Neural cell (in vitro differentiated cells): ENCODE measurements around the gene STX18. TPM values are rescaled to one million over a fixed set of nuclear protein-coding genes. Genes with fewer than 3 reads are reported as not detected.

ENCODE experiments used
- H2AFZ ChIP-seq: fragments of 200-600, 300-800 bp; sonication (generic), shearing (Covaris generic); 2 replicates; pipeline ENCODE4 v1.6.0; 2014; ENCODE audit warnings: low read depth, mild to moderate bottlenecking, antibody characterized with exemption, low read length, moderate library complexity
- H3F3A ChIP-seq: fragments of 200-600 bp; shearing (Covaris generic); 2 replicates; pipeline ENCODE4 v1.6.1; 2016; ENCODE audit warnings: mild to moderate bottlenecking, moderate library complexity, mixed read lengths, antibody characterized with exemption, low read length; ENCODE audit not compliant: insufficient read depth, poor library complexity, severe bottlenecking
- H3K27ac ChIP-seq: fragments of 200-600, 300-800 bp; sonication (generic), shearing (Covaris generic); 2 replicates; pipeline ENCODE4 v1.5.1; 2014; ENCODE audit warnings: mild to moderate bottlenecking, low read length, moderate library complexity
- H3K27me3 ChIP-seq: fragments of 300-800, 200-600 bp; sonication (generic), shearing (Covaris generic); 2 replicates; pipeline ENCODE4 v1.6.0; 2014; ENCODE audit warnings: mild to moderate bottlenecking, low read depth, low read length, moderate library complexity; ENCODE audit not compliant: insufficient read depth
- H3K36me3 ChIP-seq: fragments of 300-800, 200-600 bp; sonication (generic), shearing (Covaris generic); 2 replicates; pipeline ENCODE4 v1.5.1; 2014; ENCODE audit warnings: mild to moderate bottlenecking, antibody characterized with exemption, low read length, moderate library complexity; ENCODE audit not compliant: insufficient read depth
- H3K4me2 ChIP-seq: fragments of 300-800, 200-600 bp; sonication (generic), shearing (Covaris generic); 2 replicates; pipeline ENCODE4 v1.6.0; 2014; ENCODE audit warnings: mild to moderate bottlenecking, low read length
- H3K4me3 ChIP-seq: fragments of 300-800, 200-600 bp; sonication (generic), shearing (Covaris generic); 2 replicates; pipeline ENCODE4 v1.5.1; 2014; ENCODE audit warnings: mild to moderate bottlenecking, low read length, moderate library complexity
- H3K79me2 ChIP-seq: fragments of 200-600 bp; shearing (Covaris generic); replicated peaks from 2 replicates; pipeline ENCODE4 v1.6.0; 2014; ENCODE audit warnings: mild to moderate bottlenecking, low read length, moderate library complexity; ENCODE audit not compliant: insufficient read depth
- H3K9ac ChIP-seq: fragments of 300-800, 200-600 bp; sonication (generic), shearing (Covaris generic); 2 replicates; pipeline ENCODE4 v1.6.1; 2016; ENCODE audit warnings: mild to moderate bottlenecking, low read length, mixed read lengths
- H3K9me2 ChIP-seq: fragments of 200-600 bp; shearing (Covaris generic); 2 replicates; pipeline ENCODE4 v1.6.1; 2016; ENCODE audit warnings: mild to moderate bottlenecking, low read length, mixed read lengths; ENCODE audit not compliant: insufficient read depth
- H3K9me3 ChIP-seq: fragments of 200-600, 300-800 bp; sonication (generic), shearing (Covaris generic); 2 replicates; pipeline ENCODE4 v1.6.1; 2016; ENCODE audit warnings: mild to moderate bottlenecking, mixed run types, low read length, moderate library complexity, mixed read lengths
- H4K20me1 ChIP-seq: fragments of 200-600 bp; shearing (Covaris generic); 2 replicates; pipeline ENCODE4 v1.6.1; 2016; ENCODE audit warnings: mild to moderate bottlenecking, mixed run types; ENCODE audit not compliant: insufficient read depth
- CTCF ChIP-seq: fragments of 450-650 bp; IDR thresholded peaks from 2 replicates; pipeline ENCODE4 v1.5.1; 2014; ENCODE audit warnings: antibody characterized with exemption, mild to moderate bottlenecking, moderate library complexity; ENCODE audit not compliant: poor library complexity, severe bottlenecking
- EP300 ChIP-seq: fragments of 450-650 bp; conservative IDR thresholded peaks from 2 replicates; pipeline ENCODE4 v1.6.1; 2014; ENCODE audit warnings: antibody characterized with exemption, mild to moderate bottlenecking, moderate library complexity; ENCODE audit not compliant: poor library complexity, severe bottlenecking
- EZH2 ChIP-seq: fragments of 200-600, 300-800 bp; shearing (Covaris generic), sonication (generic); IDR thresholded peaks from 2 replicates; pipeline ENCODE4 v1.6.1; 2014; ENCODE audit warnings: antibody characterized with exemption, low read length, borderline replicate concordance, mild to moderate bottlenecking; ENCODE audit not compliant: insufficient read depth, poor library complexity, severe bottlenecking
- MXI1 ChIP-seq: fragments of 450-650 bp; conservative IDR thresholded peaks from 2 replicates; pipeline ENCODE4 v1.6.1; 2014; ENCODE audit warnings: antibody characterized with exemption, mild to moderate bottlenecking; ENCODE audit not compliant: poor library complexity, severe bottlenecking
- POLR2AphosphoS5 ChIP-seq: IDR thresholded peaks from 2 replicates; pipeline ENCODE4 v1.6.1; 2012
- RAD21 ChIP-seq: fragments of 450-650 bp; conservative IDR thresholded peaks from 2 replicates; pipeline ENCODE4 v1.6.1; 2014; ENCODE audit warnings: antibody characterized with exemption, mild to moderate bottlenecking, moderate library complexity
- REST ChIP-seq: IDR thresholded peaks from 2 replicates; pipeline ENCODE4 v1.6.1; 2012; ENCODE audit warnings: borderline replicate concordance
- SMC3 ChIP-seq: fragments of 450-650 bp; conservative IDR thresholded peaks from 2 replicates; pipeline ENCODE4 v1.6.1; 2014; ENCODE audit warnings: antibody characterized with exemption, mild to moderate bottlenecking, moderate library complexity; ENCODE audit not compliant: poor library complexity
- TAF1 ChIP-seq: IDR thresholded peaks from 2 replicates; pipeline ENCODE4 v1.6.1; 2012; ENCODE audit warnings: low read depth
- polyA plus RNA-seq: library from polyadenylated mRNA; depleted of rRNA; stranded (reverse); fragments of >200 nt; gene quantifications from 2 replicates; pipeline ENCODE4 v1.2.3, GENCODE V29; 2014

Gene STX18
- polyA plus RNA-seq, 1 donor from 2014 or later, result 64.5 TPM

GRCh38 chr4:4390515-4391240, 151.2 kb downstream of the STX18 start:
- H3F3A ChIP-seq, result peaks cover 13% of the 10 kb centered on the region
- TF ChIP-seq SMC3, result no peak
- no peak for TF ChIP-seq CTCF
- no peak for TF ChIP-seq POLR2AphosphoS5
- TF ChIP-seq TAF1, result no peak
- no peak for TF ChIP-seq MXI1
- TF ChIP-seq REST, result no peak
- TF ChIP-seq RAD21, result no peak
- no peak for TF ChIP-seq EZH2
- TF ChIP-seq EP300, result no peak
- no peak overlapping the region for H3K9ac ChIP-seq
- H3K36me3 ChIP-seq, result peaks cover 34% of the 10 kb centered on the region
- no peak overlapping the region for H3K27ac ChIP-seq
- H4K20me1 ChIP-seq, result peaks cover 16% of the 10 kb centered on the region
- H3K4me3 ChIP-seq, result peak overlapping the region; percentile 97
- no peak overlapping the region for H2AFZ ChIP-seq
- no peaks in the 10 kb centered on the region for H3K9me2 ChIP-seq
- H3K27me3 ChIP-seq, result no peaks in the 10 kb centered on the region
- no peaks in the 10 kb centered on the region for H3K9me3 ChIP-seq
- H3K79me2 ChIP-seq, result peaks cover 62% of the 10 kb centered on the region
- no peak overlapping the region for H3K4me2 ChIP-seq

DNA sequence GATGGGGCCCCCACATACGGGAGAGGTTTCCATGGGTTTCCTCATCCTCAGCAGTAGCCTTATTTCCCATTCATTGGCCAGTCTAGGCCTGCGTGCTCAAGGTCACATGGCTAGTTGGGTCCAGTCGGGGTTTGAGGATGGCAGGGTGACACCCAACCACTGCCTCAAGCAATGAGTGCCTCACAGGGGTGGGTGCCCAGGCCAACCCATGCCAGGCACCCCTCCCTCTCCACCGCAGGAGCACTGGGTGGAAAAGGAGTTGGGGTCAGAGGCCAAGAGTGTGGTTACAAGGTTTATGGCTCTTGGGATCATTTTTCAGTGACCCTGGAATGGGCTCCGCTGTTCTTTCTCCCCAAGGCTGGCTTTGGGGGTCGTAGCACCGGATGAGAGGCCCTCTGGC, 151.8 kb downstream of the STX18 start:
- H3K27me3 ChIP-seq, result no peaks in the 10 kb centered on the region
- no peak overlapping the region for H2AFZ ChIP-seq
- H3K27ac ChIP-seq, result no peak overlapping the region
- no peaks in the 10 kb centered on the region for H3K9me2 ChIP-seq
- H4K20me1 ChIP-seq, result peaks cover 10% of the 10 kb centered on the region
- no peaks in the 10 kb centered on the region for H3K9me3 ChIP-seq
- TF ChIP-seq REST (no peak), RAD21 (no peak), POLR2AphosphoS5 (no peak), CTCF (no peak), EZH2 (no peak), TAF1 (no peak), SMC3 (no peak), MXI1 (no peak), EP300 (no peak)
- H3K79me2 ChIP-seq, result peaks cover 66% of the 10 kb centered on the region
- H3F3A ChIP-seq, result peaks cover 13% of the 10 kb centered on the region
- H3K36me3 ChIP-seq, result peaks cover 34% of the 10 kb centered on the region
- H3K4me2 ChIP-seq, result no peak overlapping the region
- peak overlapping the region; percentile 97 for H3K4me3 ChIP-seq
- H3K9ac ChIP-seq, result no peak overlapping the region
